SK-N-SH (cell line): Measurements from ENCODE around the gene PTCSC3. TPM values are rescaled to one million over a fixed set of nuclear protein-coding genes. Genes with fewer than 3 reads are reported as not detected.
"Not testable (repeated sequence)": the region's sequence is repeated elsewhere in the genome, so short reads cannot be mapped to it uniquely, and the experiment has no call there.

Source experiments
- CTCF ChIA-PET: fragments of 300-600, 350-600 bp; formaldehyde crosslinking; extraction: SDS; loops from one replicate; lab custom pipeline; 2021; lab: Yijun Ruan, JAX
- POLR2A ChIA-PET: fragments of 350-600 bp; sonication (Branson Sonifier 250); formaldehyde crosslinking; extraction: SDS; loops from one replicate; lab custom pipeline; 2020; ENCODE audit warnings: antibody characterized with exemption, inconsistent platforms; lab: Yijun Ruan, JAX
- DNase-seq: peaks from one replicate; pipeline ENCODE4 v3.0.0; 2012
- H2AFZ ChIP-seq: fragments of 200-600 bp; sonication (generic); 2 replicates; pipeline ENCODE4 v1.8.1; 2016; ENCODE audit warnings: antibody characterized with exemption, mild to moderate bottlenecking, low read depth
- H3F3A ChIP-seq: fragments of 200-600 bp; sonication (generic); replicated peaks from 2 replicates; pipeline ENCODE3; 2016; ENCODE audit warnings: antibody characterized with exemption, mild to moderate bottlenecking; ENCODE audit not compliant: insufficient read depth
- H3K27ac ChIP-seq, 2 experiments: fragments of 200-500 bp in 1 of 2; fragments of 200-600 bp in 1 of 2; sonication (Bioruptor generic) in 1 of 2; sonication (generic), shearing (Covaris generic) in 1 of 2; 2 replicates each; pipeline versions ENCODE4 v1.5.1 to v1.6.1; 2014 to 2016; ENCODE audit warnings: low read depth in 2 of 2, inconsistent platforms in 1 of 2, low read length in 1 of 2, mild to moderate bottlenecking in 1 of 2, mixed read lengths in 1 of 2
- H3K27me3 ChIP-seq: fragments of 200-600 bp; sonication (generic), shearing (Covaris generic); 2 replicates; pipeline ENCODE4 v1.6.1; 2016; ENCODE audit warnings: mixed run types; ENCODE audit not compliant: insufficient read depth
- H3K36me3 ChIP-seq, 2 experiments: fragments of 200-500 bp in 1 of 2; fragments of 200-600 bp in 1 of 2; sonication (Bioruptor generic) in 1 of 2; sonication (generic) in 1 of 2; replicated peaks in 1 of 2; 2 replicates each; pipeline versions ENCODE3 to v1.5.1; 2014 to 2016; ENCODE audit warnings: low read length in 1 of 2, mild to moderate bottlenecking in 1 of 2; ENCODE audit not compliant: insufficient read depth in 2 of 2, control insufficient read depth in 1 of 2
- H3K4me1 ChIP-seq, 2 experiments: fragments of 200-500 bp in 1 of 2; fragments of 200-600 bp in 1 of 2; sonication (Bioruptor generic) in 1 of 2; sonication (generic), shearing (Covaris generic) in 1 of 2; 2 replicates each; pipeline versions ENCODE4 v1.5.1 to v1.6.1; 2014 to 2016; ENCODE audit warnings: low read depth in 1 of 2, low read length in 1 of 2, mixed run types in 1 of 2; ENCODE audit not compliant: insufficient read depth in 2 of 2, control insufficient read depth in 1 of 2
- H3K4me2 ChIP-seq: fragments of 200-600 bp; sonication (generic), shearing (Covaris generic); 2 replicates; pipeline ENCODE4 v1.6.1; 2017; ENCODE audit warnings: mixed run types
- H3K4me3 ChIP-seq, 2 experiments: fragments of 200-500 bp in 1 of 2; fragments of 200-600 bp in 1 of 2; sonication (Bioruptor generic) in 1 of 2; sonication (generic), shearing (Covaris generic) in 1 of 2; 2 replicates each; pipeline versions ENCODE4 v1.5.1 to v1.8.1; 2014 to 2016; ENCODE audit warnings: low read depth in 2 of 2, inconsistent platforms in 1 of 2, low read length in 1 of 2, mild to moderate bottlenecking in 1 of 2, mixed read lengths in 1 of 2, moderate library complexity in 1 of 2
- H3K79me2 ChIP-seq: fragments of 200-600 bp; sonication (generic); 2 replicates; pipeline ENCODE4 v1.8.1; 2017; ENCODE audit warnings: mild to moderate bottlenecking; ENCODE audit not compliant: insufficient read depth
- H3K9ac ChIP-seq: fragments of 200-600 bp; sonication (generic); 2 replicates; pipeline ENCODE4 v1.6.1; 2017; ENCODE audit warnings: mixed run types
- H3K9me2 ChIP-seq: fragments of 200-600 bp; sonication (generic); 2 replicates; pipeline ENCODE4 v1.6.1; 2017; ENCODE audit warnings: mixed run types
- H3K9me3 ChIP-seq: fragments of 200-600 bp; sonication (generic); 2 replicates; pipeline ENCODE4 v1.6.1; 2017; ENCODE audit warnings: mixed run types, mild to moderate bottlenecking, moderate library complexity
- H4K20me1 ChIP-seq: fragments of 200-600 bp; sonication (generic); 2 replicates; pipeline ENCODE4 v1.6.1; 2017; ENCODE audit warnings: mild to moderate bottlenecking, mixed run types; ENCODE audit not compliant: insufficient read depth
- CHD2 ChIP-seq: fragments of 150-350 bp; IDR thresholded peaks from 2 replicates; pipeline ENCODE4 v1.6.1; 2018; ENCODE audit warnings: low read length; ENCODE audit not compliant: partially characterized antibody
- EP300 ChIP-seq, 2 experiments: IDR thresholded peaks; 2 replicates each; pipeline versions ENCODE4 v1.4.0 to v1.6.1; 2012; ENCODE audit warnings: borderline replicate concordance in 1 of 2, low read depth in 1 of 2, low read length in 1 of 2
- GABPA ChIP-seq: IDR thresholded peaks from 2 replicates; pipeline ENCODE4 v1.4.0; 2012; ENCODE audit warnings: low read depth, mild to moderate bottlenecking
- MXI1 ChIP-seq: IDR thresholded peaks from 2 replicates; pipeline ENCODE4 v1.6.1; 2012; ENCODE audit warnings: mild to moderate bottlenecking, low read depth, low read length, improper control_type of control experiment
- NFIC ChIP-seq: IDR thresholded peaks from 2 replicates; pipeline ENCODE4 v1.4.0; 2012; ENCODE audit warnings: borderline replicate concordance
- NRF1 ChIP-seq: IDR thresholded peaks from 2 replicates; pipeline ENCODE4 v1.6.1; 2012; ENCODE audit warnings: low read depth, mild to moderate bottlenecking, low read length
- RAD21 ChIP-seq: IDR thresholded peaks from 2 replicates; pipeline ENCODE4 v1.6.1; 2012; ENCODE audit warnings: mild to moderate bottlenecking, low read length
- RCOR1 ChIP-seq: fragments of 150-350 bp; IDR thresholded peaks from 2 replicates; pipeline ENCODE4 v1.6.1; 2017; ENCODE audit warnings: antibody characterized with exemption, low read length
- SMC3 ChIP-seq: IDR thresholded peaks from 2 replicates; pipeline ENCODE4 v1.6.1; 2012; ENCODE audit warnings: low read depth, low read length, improper control_type of control experiment
- TCF12 ChIP-seq: IDR thresholded peaks from 2 replicates; pipeline ENCODE4 v1.4.0; 2012
- YY1 ChIP-seq: IDR thresholded peaks from 2 replicates; pipeline ENCODE4 v1.4.0; 2012; ENCODE audit warnings: low read depth, mild to moderate bottlenecking
- WGBS: methylation state at CpG from one replicate; pipeline ENCODE4 v1.1.6; 2017; ENCODE audit warnings: low lambda C conversion rate; 5-methylcytosine and 5-hydroxymethylcytosine counted together
- polyA plus RNA-seq, 3 experiments: library from polyadenylated mRNA; depleted of rRNA; stranded (reverse); fragments of >200 nt; gene quantifications; 2 replicates each; pipeline ENCODE4 v1.2.3, GENCODE V29; 2012
- TF ChIP-seq, protein P1 (sequence below): IDR thresholded peaks from 2 replicates; pipeline ENCODE4 v1.4.0; 2012; ENCODE audit warnings: low read depth, borderline replicate concordance
- TF ChIP-seq, protein P2 (sequence below): fragments of 150-350 bp; IDR thresholded peaks from 2 replicates; pipeline ENCODE4 v1.6.1; 2017; ENCODE audit warnings: antibody characterized with exemption, low read length, low read depth, borderline replicate concordance

PTCSC3 gene
- polyA plus RNA-seq, 1 of the 3 experiments (the other 2 are of a cell fraction) = not detected

DNA sequence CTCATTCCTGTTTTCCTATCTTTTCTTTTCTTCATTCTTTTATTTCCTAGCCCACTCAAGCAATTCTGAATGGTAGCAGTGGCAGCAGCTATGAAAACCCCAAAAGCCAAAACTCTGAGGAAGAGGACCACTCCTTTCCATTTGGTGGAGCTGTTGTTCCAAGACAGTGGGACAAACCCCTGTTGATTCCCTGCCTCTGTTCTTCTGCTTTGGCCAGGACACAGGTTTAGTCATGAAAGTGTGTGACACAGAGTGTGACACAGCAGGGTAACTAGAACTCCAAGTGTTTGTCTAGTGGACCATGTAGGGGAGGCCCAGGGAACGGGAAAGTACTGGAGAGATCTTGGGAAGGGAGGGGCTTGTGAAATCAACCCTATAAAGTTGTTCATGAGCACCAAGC, 71.1 kb downstream of the PTCSC3 start:
- WGBS = 6% methylated on average over 1 of the region's 1 CpG

DNA sequence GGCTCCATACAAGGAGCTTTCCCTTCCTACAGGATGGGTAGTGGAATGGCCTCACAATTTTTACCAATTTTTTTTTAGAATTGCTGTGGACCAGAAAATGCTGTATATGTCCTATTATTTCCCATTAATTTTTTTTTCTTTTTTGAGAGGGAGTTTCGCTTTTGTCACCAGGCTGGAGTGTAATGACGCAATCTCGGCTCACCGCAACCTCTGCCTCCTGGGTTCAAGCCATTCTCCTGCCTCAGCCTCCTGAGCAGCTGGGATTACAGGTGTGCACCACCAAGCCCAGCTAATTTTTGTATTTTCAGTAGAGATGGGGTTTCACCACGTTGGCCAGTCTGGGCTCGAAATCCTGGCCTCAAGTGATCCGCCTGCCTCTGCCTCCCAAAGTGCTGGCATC, 72.3 kb downstream of the PTCSC3 start:
- H3K36me3 ChIP-seq, H3K9ac ChIP-seq, H3K79me2 ChIP-seq, H3K27ac ChIP-seq, H3F3A ChIP-seq, CTCF ChIA-PET, H3K4me1 ChIP-seq, H3K9me3 ChIP-seq, DNase-seq, H3K4me3 ChIP-seq, H3K4me2 ChIP-seq, H3K9me2 ChIP-seq, H4K20me1 ChIP-seq, H2AFZ ChIP-seq, POLR2A ChIA-PET: not testable (repeated sequence)
- 19% methylated on average over 6 of the region's 7 CpGs for WGBS
- H3K27me3 ChIP-seq = peaks cover 26% of the 10 kb centered on the region; the same call in 1 of the 2 replicates

More for the DNA sequence above, 71.1 kb downstream of the PTCSC3 start:
- TF ChIP-seq NFIC = no peak
- TF ChIP-seq RAD21 = 0 out of 2 replicates have a peak, but pooled peaks have one; percentile 20
- TF ChIP-seq, protein P1, sequence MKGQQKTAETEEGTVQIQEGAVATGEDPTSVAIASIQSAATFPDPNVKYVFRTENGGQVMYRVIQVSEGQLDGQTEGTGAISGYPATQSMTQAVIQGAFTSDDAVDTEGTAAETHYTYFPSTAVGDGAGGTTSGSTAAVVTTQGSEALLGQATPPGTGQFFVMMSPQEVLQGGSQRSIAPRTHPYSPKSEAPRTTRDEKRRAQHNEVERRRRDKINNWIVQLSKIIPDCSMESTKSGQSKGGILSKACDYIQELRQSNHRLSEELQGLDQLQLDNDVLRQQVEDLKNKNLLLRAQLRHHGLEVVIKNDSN = no peak
- no peak for TF ChIP-seq GABPA
- no peaks in the 10 kb centered on the region for H3F3A ChIP-seq
- H3K79me2 ChIP-seq = no peaks in the 10 kb centered on the region
- H3K4me1 ChIP-seq = no peaks in the 10 kb centered on the region
- H3K9me3 ChIP-seq = no peaks in the 10 kb centered on the region
- H3K27ac ChIP-seq = no peak overlapping the region
- no peak overlapping the region for H3K9ac ChIP-seq
- no peak overlapping the region for H3K4me2 ChIP-seq
- H4K20me1 ChIP-seq = no peaks in the 10 kb centered on the region
- H3K4me3 ChIP-seq = no peak overlapping the region
- H3K9me2 ChIP-seq = no peaks in the 10 kb centered on the region
- ChIA-PET POLR2A (no interaction called here), CTCF (interaction anchor here (0.6 to 1.1 kb wide), 2 partner anchors 37 to 129 kb away, joined by 3 read pairs; no protein-coding TSS in a partner anchor)
- no peak overlapping the region for H2AFZ ChIP-seq
- peaks cover 19% of the 10 kb centered on the region; the same call in 1 of the 2 replicates for H3K27me3 ChIP-seq
- no peaks in the 10 kb centered on the region for H3K36me3 ChIP-seq
- DNase-seq = no peak

DNA sequence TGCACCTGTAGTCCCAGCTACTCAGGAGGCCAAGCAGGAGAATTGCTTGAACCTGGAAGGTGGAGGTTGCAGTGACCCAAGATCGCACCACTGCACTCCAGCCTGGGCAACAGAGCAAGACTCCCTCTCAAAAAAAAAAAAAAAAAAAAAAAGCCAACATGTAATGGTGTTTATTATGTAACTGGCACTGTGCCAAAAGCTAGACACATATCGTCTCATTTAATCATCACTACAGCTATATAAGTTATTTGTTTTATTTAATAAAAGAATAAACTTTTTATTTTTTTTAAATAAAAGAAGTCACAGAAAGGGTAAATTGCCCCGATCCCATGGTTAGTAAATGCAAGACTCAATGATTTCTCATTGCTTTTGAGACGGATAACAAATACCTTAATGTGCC, 76.9 kb downstream of the PTCSC3 start:
- Histone ChIP-seq H2AFZ (no peak overlapping the region), H4K20me1 (no peaks in the 10 kb centered on the region), H3K4me1 (no peaks in the 10 kb centered on the region), H3K79me2 (no peaks in the 10 kb centered on the region), H3F3A (no peaks in the 10 kb centered on the region), H3K9ac (no peak overlapping the region), H3K4me2 (no peak overlapping the region), H3K36me3 (no peaks in the 10 kb centered on the region), H3K4me3 (no peak overlapping the region), H3K9me2 (no peaks in the 10 kb centered on the region), H3K27ac (no peak overlapping the region), H3K27me3 (peaks cover 30% of the 10 kb centered on the region), H3K9me3 (no peaks in the 10 kb centered on the region)
- 13% methylated on average over 4 of the region's 4 CpGs for WGBS
- ChIA-PET CTCF (no interaction called here), POLR2A (no interaction called here)
- no peak for DNase-seq
- no peak for TF ChIP-seq MXI1
- no peak for TF ChIP-seq CHD2
- no peak for TF ChIP-seq EP300 (IDR thresholded peaks at IDR 0.05; ENCODE audit: borderline replicate concordance in 1 of 2, low read depth in 1 of 2, low read length in 1 of 2)
- no peak for TF ChIP-seq SMC3
- no peak for TF ChIP-seq NRF1
- no peak for TF ChIP-seq YY1
- no peak for TF ChIP-seq RCOR1
- TF ChIP-seq TCF12 = no peak
- TF ChIP-seq, protein P2, sequence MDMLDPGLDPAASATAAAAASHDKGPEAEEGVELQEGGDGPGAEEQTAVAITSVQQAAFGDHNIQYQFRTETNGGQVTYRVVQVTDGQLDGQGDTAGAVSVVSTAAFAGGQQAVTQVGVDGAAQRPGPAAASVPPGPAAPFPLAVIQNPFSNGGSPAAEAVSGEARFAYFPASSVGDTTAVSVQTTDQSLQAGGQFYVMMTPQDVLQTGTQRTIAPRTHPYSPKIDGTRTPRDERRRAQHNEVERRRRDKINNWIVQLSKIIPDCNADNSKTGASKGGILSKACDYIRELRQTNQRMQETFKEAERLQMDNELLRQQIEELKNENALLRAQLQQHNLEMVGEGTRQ = no peak
